Melanocyte of skin (primary cell): Measurements from ENCODE around the gene TRAPPC11. TPM values are rescaled to one million over a fixed set of nuclear protein-coding genes. Genes with fewer than 3 reads are reported as not detected.

Source experiments
- small RNA-seq, 2 donors: library from RNA; depleted of rRNA; stranded (forward); fragments of <200 nt; gene quantifications; one replicate each; pipeline ENCODE3, GENCODE V24; 2012
- total RNA-seq, 2 donors: library from RNA; depleted of rRNA; stranded (reverse); fragments of >200 nt; gene quantifications; 2 replicates each; pipeline ENCODE4 v1.2.3, GENCODE V29; 2012

The TRAPPC11 gene
- 10 to 100 TPM; 54.3 to 69.2 TPM for total RNA-seq

DNA sequence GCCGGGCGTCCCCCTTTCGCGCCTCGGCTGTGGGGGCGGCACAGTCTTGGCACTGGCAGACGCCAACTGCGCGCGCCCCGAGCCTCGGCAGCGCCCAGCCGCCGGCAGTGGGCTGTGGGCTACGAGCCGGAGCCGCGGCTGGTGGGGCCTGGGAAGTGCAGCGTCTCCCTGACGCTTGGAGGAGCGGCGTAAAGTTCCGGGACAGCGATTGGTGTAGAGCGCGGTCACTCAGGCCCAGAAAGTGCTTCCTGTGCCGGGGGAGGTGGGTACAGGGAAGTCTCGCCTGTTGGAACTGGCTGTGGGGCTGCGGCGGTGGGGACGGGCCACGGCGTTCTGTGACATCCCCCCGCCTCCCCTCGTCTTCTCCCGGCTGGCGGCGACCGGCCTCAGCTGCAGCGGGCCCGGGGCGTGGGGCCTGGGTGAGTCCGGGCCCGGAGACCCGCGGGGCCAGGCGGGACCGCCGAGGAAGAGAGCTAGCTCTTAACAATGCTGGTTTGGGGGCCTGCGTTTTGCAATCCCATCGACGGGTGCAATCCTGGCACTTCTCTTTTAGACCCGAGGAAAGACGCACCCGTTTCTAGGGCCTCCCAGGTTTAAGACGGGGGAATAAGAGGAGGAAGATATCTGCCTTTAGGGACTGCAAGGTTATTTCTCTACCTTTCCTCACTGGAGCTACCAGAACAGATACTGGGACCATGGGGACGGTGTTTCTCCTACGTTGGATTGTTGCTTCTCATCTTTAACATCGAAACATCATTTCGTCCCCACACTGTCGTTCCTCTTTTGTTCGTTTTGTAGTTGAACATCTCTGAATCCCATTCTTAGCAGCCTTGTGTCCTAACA, at the start of gene TRAPPC11, which contains the start of gene RWDD4:
TSS of gene TRAPPC11 (plus strand) at position 265 of the 843 bp plus-strand sequence. CDS start 4,575 bp downstream, outside the sequence.
TSS of gene RWDD4 (minus strand) at position 157 of the 843 bp plus-strand sequence. CDS start 233 bp downstream, outside the sequence.

Small RNA genes within 50 kb of the gene (small RNA-seq; reads per million reads assigned to genes)
- gene RNU6-1053P: 0 reads per million in 2 donors
- 0 reads per million in 2 donors for gene RNU6-335P
- gene RNU6-479P: 0 reads per million in 2 donors

Other genes starting within 250 kb of the TRAPPC11 start
- 10 to 100 TPM; 10.3 to 17.3 TPM for gene CDKN2AIP, start 214.7 kb upstream of the TRAPPC11 start, total RNA-seq
- 1 to 10 TPM; 3.8 to 6.0 TPM for gene ING2, start 154.2 kb upstream of the TRAPPC11 start, total RNA-seq
- gene RWDD4, start 108 bp upstream of the TRAPPC11 start, total RNA-seq: 10 to 100 TPM; 14.5 to 20.3 TPM
- gene STOX2, start 246.0 kb downstream of the TRAPPC11 start, total RNA-seq: 10 to 100 TPM in 1 of 2 donors, 1 to 10 TPM in 1; 7.3 to 12.4 TPM